Stromal cell of bone marrow (primary cell): ENCODE data around the gene HOXC5.

Source experiments
- DNase-seq: peaks from one replicate; pipeline ENCODE4 v3.0.0-alpha.2; 2012; ENCODE audit warnings: low read depth

Gene HOXC5

DNA sequence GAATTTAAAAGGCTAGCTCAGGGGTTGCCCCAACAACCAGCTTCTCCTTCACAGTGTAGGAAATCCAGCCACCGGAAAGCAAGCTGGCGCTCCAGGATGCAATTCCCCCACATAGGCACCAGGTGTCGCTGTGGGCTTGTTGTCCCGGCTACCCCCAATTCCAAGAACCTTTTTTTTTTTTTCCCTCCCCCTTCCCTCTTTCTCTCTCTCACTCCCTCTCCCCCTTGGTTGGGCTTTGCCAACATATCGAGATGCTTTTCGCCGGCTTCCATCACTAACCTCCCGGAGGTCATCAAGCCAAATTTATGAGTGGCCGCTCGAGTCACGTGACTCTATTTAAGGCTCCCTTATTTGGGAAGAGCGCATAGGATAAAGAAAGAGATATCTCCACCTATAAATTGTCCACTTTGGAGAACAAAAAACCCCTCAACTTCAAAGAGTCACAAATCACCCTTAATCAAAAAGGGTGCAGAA, at the start of gene HOXC5:
Gene HOXC5 (plus strand): TSS at position 424 of the 474 bp plus-strand sequence. CDS start 73 bp downstream, outside the sequence.
- peak; percentile 69 for DNase-seq

GRCh38 chr12:53983568-53983949, 49.3 kb upstream of the HOXC5 start:
- DNase-seq, result no peak

DNA sequence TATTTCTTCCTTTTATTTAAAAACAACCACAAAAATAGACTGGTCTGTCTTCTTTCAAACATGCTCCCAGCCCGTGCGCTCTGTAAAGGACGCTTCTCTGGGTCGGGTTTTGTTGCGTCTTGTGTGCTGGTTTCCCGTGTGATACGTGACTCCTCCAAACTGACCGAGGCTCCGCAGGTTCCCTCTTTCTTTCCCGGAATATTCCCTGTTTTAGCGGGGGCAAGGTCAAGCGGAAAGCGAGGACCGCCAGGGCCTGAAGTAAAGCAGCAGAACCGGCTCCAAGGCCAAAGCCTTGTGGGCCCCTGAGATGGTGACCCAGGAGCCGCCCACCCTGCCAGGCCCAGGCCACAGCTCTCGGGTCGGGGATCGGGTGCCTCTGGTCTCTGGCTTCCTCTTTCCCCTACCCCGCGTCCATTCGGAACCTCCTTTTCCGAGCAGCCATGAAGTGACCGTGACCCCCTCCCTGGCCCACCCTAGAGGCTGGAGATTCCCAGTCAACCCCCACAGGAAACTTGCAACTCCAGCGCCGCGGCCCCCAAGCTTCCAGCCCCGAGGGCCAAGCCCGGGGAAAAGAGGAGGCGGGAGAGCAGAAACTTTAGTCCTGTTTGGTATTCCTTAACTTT, 48.8 kb upstream of the HOXC5 start:
- DNase-seq, result no peak

- DNase-seq, result peak; percentile 97
These were observed 47.8 kb upstream of the HOXC5 start, which contains the start of gene HOXC10 for GRCh38 chr12:53984901-53985691. Gene HOXC10 (plus strand): TSS chr12:53985146. CDS start chr12:53985260, 114 bp downstream.

DNA sequence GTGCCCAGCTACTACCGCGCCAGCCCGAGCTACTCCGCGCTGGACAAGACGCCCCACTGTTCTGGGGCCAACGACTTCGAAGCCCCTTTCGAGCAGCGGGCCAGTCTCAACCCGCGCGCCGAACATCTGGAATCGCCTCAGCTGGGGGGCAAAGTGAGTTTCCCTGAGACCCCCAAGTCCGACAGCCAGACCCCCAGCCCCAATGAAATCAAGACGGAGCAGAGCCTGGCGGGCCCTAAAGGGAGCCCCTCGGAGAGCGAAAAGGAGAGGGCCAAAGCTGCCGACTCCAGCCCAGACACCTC, 47.2 kb upstream of the HOXC5 start:
- no peak for DNase-seq

GRCh38 chr12:53985994-53986685, 46.7 kb upstream of the HOXC5 start:
- no peak for DNase-seq

GRCh38 chr12:53986686-53987483, 46.0 kb upstream of the HOXC5 start:
- no peak for DNase-seq

DNA sequence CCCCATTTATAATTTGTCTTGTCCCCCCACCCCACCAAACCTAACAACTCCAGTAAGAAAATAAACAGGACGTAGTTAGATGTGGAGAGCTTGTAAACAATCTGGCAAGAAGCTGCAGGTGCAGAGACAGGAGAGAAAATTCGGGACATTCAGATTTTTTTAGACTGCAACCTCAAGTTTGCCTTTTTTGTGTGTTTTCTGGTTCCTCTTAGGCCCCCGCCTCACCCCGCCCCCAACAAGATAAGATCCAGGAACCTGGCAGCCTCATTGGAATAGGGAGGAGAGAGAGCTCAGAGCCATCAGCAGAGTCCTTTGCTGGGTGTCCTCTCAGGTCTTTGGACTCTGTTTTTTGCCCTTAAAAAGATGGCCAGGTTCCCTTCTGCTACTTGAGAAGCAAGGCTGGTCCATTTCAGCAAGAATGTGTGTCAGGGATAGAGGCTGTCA, 45.0 kb upstream of the HOXC5 start:
- DNase-seq, result no peak

DNA sequence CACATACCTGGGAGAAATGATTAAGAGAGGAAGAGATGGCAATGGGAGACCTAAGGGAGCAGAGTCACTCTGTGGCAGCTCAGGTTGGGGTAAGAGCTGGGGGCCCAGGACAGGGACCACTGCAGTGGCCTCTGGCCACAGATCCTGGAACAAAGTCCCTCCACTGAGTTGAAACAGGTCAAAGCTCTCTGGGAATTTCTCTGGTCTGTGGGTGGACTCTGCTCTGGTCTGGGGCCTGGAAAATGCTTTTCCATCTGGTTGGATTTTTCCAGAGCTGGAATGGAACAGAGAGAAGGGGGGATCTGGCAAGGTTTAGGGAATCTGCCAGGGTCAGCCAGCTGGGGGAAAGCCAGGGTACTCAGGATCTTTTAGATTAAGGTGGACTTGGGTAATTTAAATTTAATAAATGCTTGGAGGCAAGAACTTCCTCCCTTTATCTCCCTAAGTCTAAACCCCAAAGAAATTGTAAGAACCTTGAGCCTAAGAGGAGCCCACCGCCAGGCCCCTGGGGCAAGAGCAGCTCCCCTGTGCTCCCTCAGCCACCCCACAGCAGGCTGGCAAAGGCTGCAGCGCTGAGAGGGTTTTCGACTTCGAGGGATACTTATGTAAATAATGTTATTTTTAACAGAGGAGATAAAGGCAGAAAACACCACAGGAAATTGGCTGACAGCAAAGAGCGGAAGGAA, 44.2 kb upstream of the HOXC5 start:
- DNase-seq, result no peak

GRCh38 chr12:53989227-53990113, 43.4 kb upstream of the HOXC5 start:
- DNase-seq, result peak; percentile 80

GRCh38 chr12:53990311-53991076, 42.4 kb upstream of the HOXC5 start:
- DNase-seq, result no peak

DNA sequence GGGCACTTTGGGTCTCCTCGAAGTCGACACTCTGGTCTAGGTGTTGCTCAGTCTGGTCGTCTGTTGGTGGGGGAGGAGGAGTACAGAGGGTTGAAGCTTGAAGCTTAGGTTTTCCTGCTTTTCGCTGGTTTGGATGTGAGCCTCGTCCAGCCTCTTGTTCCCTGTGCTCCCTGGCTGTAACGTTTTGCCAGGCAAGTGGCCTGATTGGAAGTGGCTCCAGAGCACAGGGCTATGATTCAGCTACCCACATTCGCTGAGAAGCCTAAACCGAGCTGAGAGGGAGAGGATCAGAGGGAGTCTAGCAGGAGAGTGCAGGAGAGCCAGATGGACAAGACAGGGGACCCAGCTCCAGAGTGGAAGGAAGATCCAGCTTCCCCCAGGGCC, 41.8 kb upstream of the HOXC5 start:
- DNase-seq, result peak; percentile 94

- no peak for DNase-seq
These were observed 40.4 kb upstream of the HOXC5 start for GRCh38 chr12:53992377-53992889.

GRCh38 chr12:53993162-53994008, 39.5 kb upstream of the HOXC5 start:
- no peak for DNase-seq

DNA sequence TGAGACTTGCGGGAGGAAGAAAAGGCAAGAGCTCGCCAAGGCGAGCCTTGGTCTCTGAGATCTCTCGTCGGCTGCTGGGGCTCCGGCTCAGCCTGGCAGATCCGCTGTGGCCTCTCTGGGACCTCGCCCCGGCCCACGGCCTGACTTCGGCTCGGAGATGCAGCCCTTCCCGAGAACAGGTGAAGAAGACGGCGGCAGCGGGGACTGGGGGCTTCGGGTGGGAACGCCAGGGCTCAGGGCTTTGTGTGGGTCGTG, 38.9 kb upstream of the HOXC5 start:
- DNase-seq, result no peak

- no peak for DNase-seq
These were observed 38.4 kb upstream of the HOXC5 start for GRCh38 chr12:53994264-53995001.

DNA sequence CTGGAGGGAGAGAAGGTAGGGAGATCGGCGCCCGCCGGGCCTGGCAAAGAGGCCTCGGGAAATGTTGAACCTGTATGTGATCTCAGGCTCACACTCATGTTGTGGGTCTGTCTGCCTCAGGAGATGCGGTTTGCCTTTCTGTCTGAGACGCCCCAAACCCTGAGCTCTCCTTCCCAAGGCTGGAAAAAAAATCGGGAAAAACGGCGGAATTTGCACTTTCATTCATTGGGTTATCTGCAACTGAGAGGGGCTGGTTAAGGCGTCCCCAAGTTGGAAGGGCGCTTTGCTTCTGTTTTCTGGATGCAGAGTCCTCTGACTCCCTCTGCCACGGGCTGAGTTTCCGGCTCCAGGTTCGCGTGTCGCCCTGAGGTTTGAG, 37.9 kb upstream of the HOXC5 start:
- no peak for DNase-seq
